HUDEP-2 (cell line): ENCODE data around the gene SIGLEC5.
"Not testable (repeated sequence)": the region's sequence is repeated elsewhere in the genome, so short reads cannot be mapped to it uniquely, and the experiment has no call there.

ENCODE experiments used
- DNase-seq, 76 experiments: peaks; one replicate each; lab custom pipeline; 2025; ENCODE audit not compliant: unreplicated experiment in 76 of 76; lab: John Stamatoyannopoulos, UW

The SIGLEC5 gene

GRCh38 chr19:51630315-51630714 lies at the start of gene SIGLEC5:
Gene SIGLEC5, minus strand, starts transcription at chr19:51630401. Its CDS starts 66 bp downstream, at chr19:51630335.
- not testable (repeated sequence) for DNase-seq

- DNase-seq = no peak
Observed at GRCh38 chr19:51676566-51677083, 46.4 kb upstream of the SIGLEC5 start.

- peak in 34 of 76 experiments; percentile 3 to 67 (median 38) for DNase-seq
Observed at GRCh38 chr19:51675911-51676565, 45.8 kb upstream of the SIGLEC5 start.

- no peak for DNase-seq
Observed at GRCh38 chr19:51668216-51668615, 38.0 kb upstream of the SIGLEC5 start.

GRCh38 chr19:51664997-51665396 lies 34.8 kb upstream of the SIGLEC5 start:
- peak in 4 of 76 experiments; percentile 8 to 21 (median 13) for DNase-seq

GRCh38 chr19:51664131-51664530 lies 33.9 kb upstream of the SIGLEC5 start:
- DNase-seq = no peak

- DNase-seq = no peak
Observed at GRCh38 chr19:51663650-51664049, 33.4 kb upstream of the SIGLEC5 start.

- DNase-seq = peak in 74 of 76 experiments; percentile 27 to 94 (median 74)
Observed at GRCh38 chr19:51660975-51661600, 30.9 kb upstream of the SIGLEC5 start.

- DNase-seq = peak in 32 of 76 experiments; percentile 2 to 70 (median 26)
Observed at GRCh38 chr19:51654783-51655182, 24.6 kb upstream of the SIGLEC5 start.

GRCh38 chr19:51653162-51653561 lies 23.0 kb upstream of the SIGLEC5 start:
- DNase-seq = no peak

- DNase-seq = no peak
Observed at GRCh38 chr19:51652266-51652665, 22.1 kb upstream of the SIGLEC5 start.

GRCh38 chr19:51651216-51651846 lies 21.1 kb upstream of the SIGLEC5 start:
- DNase-seq = no peak

- DNase-seq = no peak
Observed at GRCh38 chr19:51647318-51647717, 17.1 kb upstream of the SIGLEC5 start.

GRCh38 chr19:51646730-51647129 lies 16.5 kb upstream of the SIGLEC5 start, which contains the start of gene SIGLEC14:
Gene SIGLEC14, minus strand, starts transcription at chr19:51646825. Its CDS starts 66 bp downstream, at chr19:51646759.
- not testable (repeated sequence) for DNase-seq

GRCh38 chr19:51644636-51645271 lies 14.6 kb upstream of the SIGLEC5 start:
- no peak for DNase-seq

GRCh38 chr19:51641648-51642047 lies 11.4 kb upstream of the SIGLEC5 start:
- no peak for DNase-seq

GRCh38 chr19:51640386-51640785 lies 10.2 kb upstream of the SIGLEC5 start:
- DNase-seq = no peak

- no peak for DNase-seq
Observed at GRCh38 chr19:51639916-51640315, 9.7 kb upstream of the SIGLEC5 start.

GRCh38 chr19:51637362-51637978 lies 7.3 kb upstream of the SIGLEC5 start:
- no peak for DNase-seq

GRCh38 chr19:51632126-51632525 lies 1.9 kb upstream of the SIGLEC5 start:
- DNase-seq = no peak
